ENCODE measurements around the gene PTCD2. TPM values are rescaled to one million over a fixed set of nuclear protein-coding genes. Genes with fewer than 3 reads are reported as not detected.
A peak's percentile ranks its signal among the peaks of the same experiment; 100 is the strongest.

The PTCD2 gene
- total RNA-seq, 4 donors from 2014 or later: 2.7 to 7.2 (median 5.4) TPM

DNA sequence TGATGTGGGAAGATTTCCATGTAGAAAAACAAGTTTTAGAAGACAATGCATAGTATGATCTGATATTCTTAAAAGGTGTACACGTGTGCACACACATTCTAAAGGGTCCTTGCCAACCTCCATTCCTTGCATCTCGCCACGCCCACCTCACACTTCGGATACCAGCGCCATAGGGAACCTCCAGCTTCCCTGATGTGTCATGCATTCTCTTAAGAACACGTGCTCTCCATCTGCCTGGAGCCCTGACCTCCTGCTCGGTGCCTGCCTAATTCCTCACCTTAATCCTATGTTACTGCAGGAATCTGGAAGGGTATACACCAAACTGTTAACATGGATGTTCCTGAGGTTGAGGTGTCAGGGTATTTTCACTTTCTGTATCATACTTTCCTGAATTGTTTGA lies 63.1 kb downstream of the PTCD2 start:
- 35 to 56% methylated on average over 2 to 7 of the region's 7 CpGs for WGBS, 2 donors (ENCODE audit: low coverage in 1 of 2)
- ATAC-seq: no peak
- TF ChIP-seq, protein P1, sequence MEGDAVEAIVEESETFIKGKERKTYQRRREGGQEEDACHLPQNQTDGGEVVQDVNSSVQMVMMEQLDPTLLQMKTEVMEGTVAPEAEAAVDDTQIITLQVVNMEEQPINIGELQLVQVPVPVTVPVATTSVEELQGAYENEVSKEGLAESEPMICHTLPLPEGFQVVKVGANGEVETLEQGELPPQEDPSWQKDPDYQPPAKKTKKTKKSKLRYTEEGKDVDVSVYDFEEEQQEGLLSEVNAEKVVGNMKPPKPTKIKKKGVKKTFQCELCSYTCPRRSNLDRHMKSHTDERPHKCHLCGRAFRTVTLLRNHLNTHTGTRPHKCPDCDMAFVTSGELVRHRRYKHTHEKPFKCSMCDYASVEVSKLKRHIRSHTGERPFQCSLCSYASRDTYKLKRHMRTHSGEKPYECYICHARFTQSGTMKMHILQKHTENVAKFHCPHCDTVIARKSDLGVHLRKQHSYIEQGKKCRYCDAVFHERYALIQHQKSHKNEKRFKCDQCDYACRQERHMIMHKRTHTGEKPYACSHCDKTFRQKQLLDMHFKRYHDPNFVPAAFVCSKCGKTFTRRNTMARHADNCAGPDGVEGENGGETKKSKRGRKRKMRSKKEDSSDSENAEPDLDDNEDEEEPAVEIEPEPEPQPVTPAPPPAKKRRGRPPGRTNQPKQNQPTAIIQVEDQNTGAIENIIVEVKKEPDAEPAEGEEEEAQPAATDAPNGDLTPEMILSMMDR (IDR thresholded peaks at IDR 0.05): no peak
- no peak for TF ChIP-seq POLR2A (IDR thresholded peaks at IDR 0.05)
- TF ChIP-seq POLR2AphosphoS5 (IDR thresholded peaks at IDR 0.05): no peak
- no peak for TF ChIP-seq EP300 (IDR thresholded peaks at IDR 0.05)
- no peaks in the 10 kb centered on the region for H3K27me3 ChIP-seq
- no peaks in the 10 kb centered on the region for H3K9me3 ChIP-seq
- peak overlapping the region in 3 of 4 donors; percentile 61 to 68 (median 64) for H3K27ac ChIP-seq
- H3K36me3 ChIP-seq: no peaks in the 10 kb centered on the region
- H3K4me3 ChIP-seq: no peak overlapping the region
- H3K4me1 ChIP-seq: peaks cover 0 to 37% (median 3%) of the 10 kb centered on the region in 3 donors

DNA sequence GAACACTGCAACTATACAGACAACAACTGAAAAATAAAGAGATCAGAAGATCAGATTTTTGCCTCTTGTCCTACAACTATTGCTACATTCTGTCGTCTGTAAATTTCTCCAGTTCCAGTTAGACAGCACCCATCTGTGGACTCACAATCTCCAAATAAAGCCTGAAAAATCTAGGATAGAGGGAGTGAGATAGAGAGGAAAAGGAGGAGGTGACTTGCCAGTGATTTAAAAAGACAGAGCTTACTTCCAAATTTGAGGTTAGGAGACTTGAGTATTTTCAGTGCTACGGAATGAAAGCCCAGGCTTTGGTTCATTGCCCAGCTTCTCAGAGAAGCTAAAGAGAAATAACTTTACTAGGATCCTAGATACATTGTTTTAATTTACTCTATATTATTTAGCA lies 63.6 kb downstream of the PTCD2 start:
- Histone ChIP-seq H3K27ac (peak overlapping the region in 3 of 4 donors; percentile 61 to 68 (median 64)), H3K9me3 (no peaks in the 10 kb centered on the region), H3K4me1 (peaks cover 0 to 37% (median 3%) of the 10 kb centered on the region in 3 donors), H3K4me3 (no peak overlapping the region), H3K27me3 (no peaks in the 10 kb centered on the region), H3K36me3 (no peaks in the 10 kb centered on the region)
- 17 to 25% methylated on average over 2 of the region's 2 CpGs for WGBS, 2 donors (ENCODE audit: low coverage in 1 of 2)
- no peak for TF ChIP-seq POLR2A (IDR thresholded peaks at IDR 0.05)
- no peak for TF ChIP-seq EP300 (IDR thresholded peaks at IDR 0.05)
- TF ChIP-seq, protein P1 (IDR thresholded peaks at IDR 0.05): no peak
- no peak for TF ChIP-seq POLR2AphosphoS5 (IDR thresholded peaks at IDR 0.05)
- no peak for ATAC-seq

DNA sequence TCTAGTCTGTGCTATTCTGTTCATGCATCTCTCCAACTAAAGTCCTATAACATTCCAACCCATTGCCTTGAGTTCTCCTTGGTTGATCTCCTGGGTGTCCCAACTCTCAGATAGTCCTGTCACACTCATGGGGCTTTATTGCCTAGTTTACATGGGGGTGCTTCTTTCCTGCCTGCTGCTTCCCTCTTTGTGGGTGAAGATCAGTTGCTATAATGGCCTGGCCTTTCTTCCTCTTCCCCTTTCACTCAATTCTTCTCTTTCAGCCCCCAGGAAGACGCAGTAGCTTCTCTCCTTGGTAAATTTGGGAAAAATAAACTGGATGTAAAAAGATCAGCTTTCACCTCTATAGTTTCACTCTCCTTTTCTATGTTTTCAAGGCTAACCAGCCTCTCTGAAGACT lies 66.5 kb downstream of the PTCD2 start:
- no peaks in the 10 kb centered on the region for H3K36me3 ChIP-seq
- peaks cover 2 to 53% (median 3%) of the 10 kb centered on the region in 3 donors for H3K4me1 ChIP-seq
- H3K27me3 ChIP-seq: no peaks in the 10 kb centered on the region
- TF ChIP-seq POLR2AphosphoS5 (IDR thresholded peaks at IDR 0.05) (no peak), EP300 (IDR thresholded peaks at IDR 0.05) (no peak), POLR2A (IDR thresholded peaks at IDR 0.05) (no peak)
- TF ChIP-seq, protein P1 (IDR thresholded peaks at IDR 0.05): no peak
- no peaks in the 10 kb centered on the region for H3K9me3 ChIP-seq
- no peak overlapping the region for H3K4me3 ChIP-seq
- H3K27ac ChIP-seq: no peak overlapping the region
- no peak for ATAC-seq
- 100% methylated on average over 1 of the region's 1 CpG; no CpG with 5 or more reads in 1 of the 2 donors for WGBS, 2 donors (ENCODE audit: low coverage in 1 of 2)

DNA sequence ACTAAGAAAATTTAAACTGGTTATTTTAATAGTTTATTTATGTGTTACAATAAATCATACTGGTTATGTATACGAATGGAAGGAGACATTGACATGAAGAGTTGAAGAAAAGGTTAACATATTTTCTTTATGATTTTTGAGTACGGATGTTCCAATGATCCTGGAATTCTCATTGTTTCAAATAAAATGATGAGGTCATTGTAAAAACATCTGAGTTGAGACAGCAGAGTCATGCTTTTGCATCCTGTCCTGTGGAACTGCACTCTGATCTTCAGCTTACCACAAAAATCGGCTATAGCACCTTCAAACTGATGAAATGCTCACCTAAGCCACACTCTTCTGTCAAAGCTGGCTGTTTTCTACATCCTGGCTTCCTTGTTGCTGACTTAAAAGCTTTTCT lies 67.8 kb downstream of the PTCD2 start:
- Histone ChIP-seq H3K9me3 (no peaks in the 10 kb centered on the region), H3K27ac (peak overlapping the region in 3 of 4 donors; percentile 50 to 63 (median 61)), H3K27me3 (no peaks in the 10 kb centered on the region), H3K36me3 (no peaks in the 10 kb centered on the region), H3K4me1 (peaks cover 7 to 66% (median 8%) of the 10 kb centered on the region in 3 donors), H3K4me3 (no peak overlapping the region)
- ATAC-seq: no peak
- TF ChIP-seq POLR2AphosphoS5 (IDR thresholded peaks at IDR 0.05) (no peak), POLR2A (IDR thresholded peaks at IDR 0.05) (no peak), EP300 (IDR thresholded peaks at IDR 0.05) (no peak)
- TF ChIP-seq, protein P1 (IDR thresholded peaks at IDR 0.05): no peak
- WGBS, 2 donors (ENCODE audit: low coverage in 1 of 2): 14 to 27% methylated on average over 3 of the region's 3 CpGs

DNA sequence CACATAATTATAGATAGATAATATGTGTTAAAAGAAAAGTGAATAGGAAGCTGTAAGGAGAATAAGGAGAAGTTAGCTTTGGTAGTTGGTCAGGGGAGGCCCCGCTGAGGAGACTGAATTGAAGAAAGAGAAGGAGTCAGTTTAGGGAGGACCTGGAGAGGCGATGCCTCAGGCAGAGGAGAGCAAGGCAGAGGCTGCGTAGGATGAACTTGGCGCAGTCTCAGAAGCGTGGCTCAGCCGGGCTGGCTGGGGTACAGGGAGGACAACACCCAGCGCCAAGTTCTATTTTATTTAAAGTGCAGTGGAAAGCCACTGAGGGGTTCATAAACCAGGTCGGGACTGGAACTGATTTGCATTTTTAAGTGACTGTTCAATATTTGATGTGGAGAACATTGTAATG lies 68.5 kb downstream of the PTCD2 start:
- 61 to 74% methylated on average over 4 to 6 of the region's 8 CpGs for WGBS, 2 donors (ENCODE audit: low coverage in 1 of 2)
- no peak for ATAC-seq
- H3K27me3 ChIP-seq: no peaks in the 10 kb centered on the region
- peaks cover 7 to 62% (median 8%) of the 10 kb centered on the region in 3 donors for H3K4me1 ChIP-seq
- H3K36me3 ChIP-seq: no peaks in the 10 kb centered on the region
- H3K4me3 ChIP-seq: no peak overlapping the region
- peak overlapping the region in 3 of 4 donors; percentile 50 to 63 (median 61) for H3K27ac ChIP-seq
- TF ChIP-seq, protein P1 (IDR thresholded peaks at IDR 0.05): no peak
- TF ChIP-seq POLR2A (IDR thresholded peaks at IDR 0.05): no peak
- TF ChIP-seq POLR2AphosphoS5 (IDR thresholded peaks at IDR 0.05): no peak
- no peak for TF ChIP-seq EP300 (IDR thresholded peaks at IDR 0.05)
- H3K9me3 ChIP-seq: no peaks in the 10 kb centered on the region
